Globus pallidus (tissue), 1 donor: ENCODE measurements around the gene SLAMF8.

Experiments used
- DNase-seq: peaks from one replicate; pipeline ENCODE4 v3.0.0-alpha.2; 2015; ENCODE audit warnings: low spot score

SLAMF8 gene

DNA sequence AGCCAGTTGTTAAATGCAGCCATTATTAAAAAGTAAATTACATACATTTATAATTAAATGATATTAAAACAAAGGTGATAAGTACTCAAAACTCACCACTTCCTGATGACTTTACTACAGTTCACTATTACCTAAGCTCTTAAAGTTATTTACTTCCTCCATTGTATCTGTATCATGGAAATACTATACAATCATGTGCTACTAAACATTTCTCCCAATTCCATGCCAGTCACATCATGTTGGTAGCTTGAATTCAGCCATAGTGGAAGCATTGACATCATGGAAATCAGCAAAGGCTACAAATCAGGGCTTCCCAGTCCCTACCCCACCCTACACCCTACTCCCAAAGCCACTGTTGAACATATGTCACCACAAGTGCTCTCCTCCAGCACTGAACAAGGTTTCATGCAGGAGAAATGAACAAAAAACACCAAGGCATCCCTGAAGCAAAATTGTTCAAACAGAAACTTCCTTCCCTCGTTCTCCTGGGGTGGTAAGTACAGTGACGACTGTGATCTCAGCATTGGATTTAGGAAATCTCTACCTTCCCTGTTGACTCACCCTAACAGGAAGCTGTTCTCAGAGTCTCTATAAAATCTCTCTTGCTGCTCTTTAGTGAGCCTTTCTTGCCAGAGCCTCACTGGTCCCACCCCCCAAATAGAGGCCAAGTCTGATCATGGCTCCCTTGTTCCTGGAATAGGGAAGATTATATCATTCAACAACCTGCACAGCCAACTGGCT is 23.1 kb downstream of the SLAMF8 start:
- no peak for DNase-seq

GRCh38 chr1:159851407-159851806 is 24.7 kb downstream of the SLAMF8 start:
- DNase-seq, result no peak

DNA sequence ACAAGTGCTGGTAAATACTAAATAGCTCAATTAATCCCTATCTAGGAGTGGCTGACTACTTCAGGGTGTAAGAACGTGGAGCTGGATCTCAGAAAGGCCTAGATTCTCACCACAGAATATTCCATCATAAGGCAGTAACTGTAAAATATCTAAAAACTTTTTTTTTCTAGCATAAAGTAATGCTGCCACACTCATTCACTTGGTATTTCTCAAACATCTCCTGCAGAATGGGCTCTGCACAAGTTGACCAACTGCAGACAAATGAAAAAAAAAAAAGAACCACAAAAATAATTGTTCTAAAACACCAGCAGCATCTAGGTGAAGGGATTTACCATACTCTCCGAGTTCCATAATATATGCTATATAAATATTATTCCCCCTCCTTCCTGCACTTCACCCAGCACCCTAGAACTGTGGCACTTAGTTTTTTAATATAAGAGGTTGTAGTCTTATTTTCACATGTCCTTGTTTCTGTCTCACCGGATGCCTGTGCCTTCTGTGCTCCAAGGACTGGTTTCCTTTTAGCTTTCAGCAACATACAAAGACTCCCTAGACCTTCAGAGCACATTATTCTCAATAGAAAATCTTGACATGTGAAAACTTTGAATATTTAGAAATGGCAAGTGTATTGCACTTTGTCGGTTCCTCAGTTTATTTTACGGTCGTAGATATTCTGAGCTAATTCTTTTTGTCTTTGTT is 26.9 kb downstream of the SLAMF8 start:
- no peak for DNase-seq

GRCh38 chr1:159854116-159854692 is 27.5 kb downstream of the SLAMF8 start:
- DNase-seq, result peak; percentile 79

DNA sequence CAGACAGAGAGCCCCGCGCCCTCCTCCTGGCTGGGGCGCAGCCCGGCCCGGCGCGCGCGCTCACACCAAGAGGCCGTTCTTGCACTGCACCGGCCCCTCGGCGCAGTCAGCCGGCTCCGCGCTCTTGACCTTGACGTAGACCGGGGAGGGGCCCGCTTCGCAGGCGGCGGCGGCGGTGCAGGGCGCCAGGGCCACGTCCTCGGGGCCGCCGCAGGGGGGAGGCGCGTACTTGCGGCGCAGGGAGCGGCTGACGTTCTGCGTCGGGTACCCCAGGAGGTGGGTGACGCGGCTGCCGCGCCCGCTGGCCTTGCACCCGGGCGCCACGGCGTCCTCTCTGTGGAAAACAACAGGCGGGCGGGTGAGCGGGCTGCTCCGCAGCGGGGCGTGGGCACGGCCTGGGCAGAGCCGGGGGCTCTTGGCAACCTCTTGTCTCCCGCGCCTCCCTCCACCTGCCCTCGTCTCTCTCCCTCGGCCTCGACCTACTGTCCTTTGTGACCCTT is 28.1 kb downstream of the SLAMF8 start:
- peak; percentile 74 for DNase-seq

GRCh38 chr1:159855709-159856108 is 29.0 kb downstream of the SLAMF8 start:
- no peak for DNase-seq

DNA sequence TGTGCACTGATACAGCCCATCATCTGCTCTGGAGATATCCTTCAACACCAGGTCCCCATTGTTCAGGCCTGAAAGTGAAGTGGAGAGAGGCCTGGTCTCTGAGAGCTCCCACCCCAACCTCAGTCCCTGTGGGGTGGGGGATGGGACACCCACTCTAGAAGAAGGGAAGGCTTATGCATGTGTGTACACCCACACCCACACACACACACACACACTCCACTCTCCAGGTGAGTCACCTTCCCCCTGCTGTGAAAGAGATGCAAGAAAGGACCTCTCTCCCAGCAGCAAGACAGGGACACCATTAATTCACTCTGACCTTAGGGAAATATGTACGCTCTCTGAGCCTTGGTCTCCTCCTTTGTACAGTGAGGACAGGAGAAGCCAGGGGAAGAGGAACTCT is 29.9 kb downstream of the SLAMF8 start:
- DNase-seq, result no peak

GRCh38 chr1:159857889-159858288 is 31.2 kb downstream of the SLAMF8 start:
- DNase-seq, result no peak

GRCh38 chr1:159859767-159860322 is 33.2 kb downstream of the SLAMF8 start:
- DNase-seq, result no peak

DNA sequence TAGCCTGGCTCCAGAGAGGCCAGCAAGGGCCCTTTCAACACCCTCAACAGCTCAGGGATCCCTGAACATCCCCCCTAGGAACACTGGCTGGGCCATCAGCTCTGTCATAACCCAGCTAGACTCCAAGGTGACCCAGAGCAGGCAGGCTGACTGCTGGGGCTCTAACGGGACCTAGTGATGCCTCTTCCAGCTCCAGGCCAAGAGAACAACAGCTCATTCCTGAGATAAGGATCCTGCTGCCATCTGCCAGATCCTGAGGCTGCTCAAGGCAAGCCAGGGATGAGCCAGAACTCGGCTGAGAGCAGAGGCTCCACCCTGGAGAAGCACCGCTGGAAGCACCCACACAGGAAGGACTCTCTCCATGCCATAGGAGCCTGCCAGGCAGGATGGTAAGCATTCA is 33.8 kb downstream of the SLAMF8 start:
- no peak for DNase-seq

DNA sequence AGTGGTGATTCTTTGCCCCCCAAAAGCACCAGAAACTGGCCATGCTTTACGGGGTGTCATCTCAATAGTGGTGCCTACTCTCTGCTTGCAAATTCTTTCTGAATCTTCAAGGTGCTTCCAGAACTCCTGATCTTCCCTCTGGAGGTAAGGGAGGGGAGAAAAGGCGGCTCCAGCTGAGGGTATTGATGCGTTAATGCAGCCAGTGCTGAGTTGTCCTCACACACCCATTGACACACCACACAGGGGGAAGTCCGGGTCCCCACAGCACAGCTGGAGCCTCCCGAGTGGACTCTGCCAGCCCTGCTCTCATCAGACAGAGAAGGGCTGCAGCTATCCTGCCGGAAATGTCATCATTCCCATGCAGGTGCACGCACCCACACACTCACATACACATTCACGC is 34.5 kb downstream of the SLAMF8 start:
- no peak for DNase-seq

DNA sequence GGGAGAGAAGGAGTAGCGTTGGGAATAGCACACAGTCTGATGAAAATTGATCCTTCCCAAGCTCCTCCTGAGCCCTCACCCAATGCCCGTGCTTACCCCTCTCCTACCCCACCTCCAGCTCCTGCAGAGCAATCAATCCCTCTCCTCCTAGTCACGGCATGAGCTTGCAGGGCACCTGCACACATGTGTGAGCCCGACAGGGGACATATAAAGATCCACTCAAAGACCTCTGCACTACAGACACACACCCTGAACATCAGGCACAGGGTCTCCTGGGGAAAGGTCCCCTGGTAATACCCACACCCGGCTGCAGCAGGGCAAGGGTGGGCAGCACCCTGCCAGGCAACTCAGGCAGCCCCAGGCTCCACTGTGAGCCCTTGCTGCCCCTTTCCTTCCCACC is 35.4 kb downstream of the SLAMF8 start:
- DNase-seq, result no peak

GRCh38 chr1:159862557-159862956 is 35.9 kb downstream of the SLAMF8 start, which contains the start of gene VSIG8:
TSS of gene VSIG8 (minus strand) at chr1:159862657. CDS start at chr1:159862521, 136 bp downstream.
- DNase-seq, result no peak

DNA sequence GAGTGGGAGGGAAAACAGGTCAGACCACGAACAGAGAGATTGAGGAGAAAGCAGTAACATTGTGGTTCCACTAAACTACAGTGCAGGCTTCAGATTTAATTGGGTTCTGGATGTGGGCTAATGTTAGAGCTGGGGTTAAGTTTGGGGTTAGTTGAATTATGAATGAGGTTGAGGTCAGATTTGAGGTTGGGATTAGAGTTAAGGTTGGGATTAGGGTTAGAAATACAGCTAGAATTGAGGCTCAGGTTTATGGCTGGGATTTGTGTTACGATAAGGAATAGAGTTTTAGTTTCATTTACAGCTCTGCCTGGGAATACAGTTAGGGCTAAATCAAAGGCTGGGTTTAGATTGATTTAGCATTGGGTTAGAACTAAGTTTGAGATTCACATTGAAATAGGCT is 37.6 kb downstream of the SLAMF8 start:
- DNase-seq, result no peak

- no peak for DNase-seq
These were observed 39.4 kb downstream of the SLAMF8 start for GRCh38 chr1:159866066-159866465.

DNA sequence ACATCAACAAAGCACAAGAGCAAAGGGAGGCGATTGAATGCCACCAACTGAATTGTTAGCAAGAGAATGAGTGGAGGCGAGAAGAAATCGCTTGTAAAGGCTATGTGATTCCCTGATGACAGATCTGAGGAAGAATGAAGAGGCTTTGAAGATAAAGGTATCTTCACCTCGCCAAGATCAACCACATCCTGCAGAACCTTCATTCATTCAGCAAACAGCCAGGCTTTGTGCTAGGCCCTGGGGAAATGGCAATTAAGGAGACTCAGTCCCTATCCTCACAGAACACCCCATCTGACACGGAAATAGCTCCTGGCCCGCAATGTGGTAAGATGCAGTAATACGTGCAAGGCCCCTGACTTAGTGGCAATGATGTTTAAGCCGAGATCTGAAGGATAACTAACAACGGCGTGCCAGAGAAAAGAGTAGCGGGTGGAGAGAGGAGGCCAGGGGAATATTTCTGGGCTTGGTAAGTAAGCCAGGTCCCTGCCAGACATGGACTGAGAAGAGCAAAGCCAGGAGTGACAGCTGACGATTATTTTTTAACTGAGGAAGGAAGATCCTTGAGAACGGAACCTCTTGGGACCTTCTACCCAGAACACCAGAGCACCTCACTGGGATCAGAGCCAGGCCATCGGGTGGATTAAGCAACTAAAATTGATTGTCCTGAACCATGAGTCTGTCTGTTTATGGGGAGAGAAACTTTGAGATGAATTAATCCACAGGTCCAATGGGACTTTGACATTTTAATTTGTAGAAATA is 40.4 kb downstream of the SLAMF8 start:
- DNase-seq, result no peak

DNA sequence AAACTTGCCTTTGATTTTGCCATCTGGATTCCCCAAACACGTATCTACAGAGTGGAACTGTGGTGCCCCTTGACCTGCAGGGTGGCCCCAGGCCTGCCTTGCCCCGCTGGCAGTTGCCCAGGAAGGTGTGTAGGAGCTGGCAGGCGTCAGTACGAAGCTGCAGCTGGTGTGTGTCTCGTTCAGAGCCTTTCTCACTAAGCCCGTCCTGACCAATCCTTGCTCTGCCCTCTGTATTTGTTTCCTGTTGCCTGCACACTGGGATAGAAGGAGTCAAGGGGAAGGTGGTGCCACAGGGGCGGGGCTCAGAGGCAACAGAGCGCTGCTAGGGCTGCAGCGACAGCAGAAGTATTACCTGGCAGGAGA is 41.0 kb downstream of the SLAMF8 start:
- DNase-seq, result no peak

- DNase-seq, result no peak
These were observed 42.1 kb downstream of the SLAMF8 start for GRCh38 chr1:159868766-159869165.

GRCh38 chr1:159869173-159869572 is 42.5 kb downstream of the SLAMF8 start:
- DNase-seq, result no peak

GRCh38 chr1:159869607-159870006 is 42.9 kb downstream of the SLAMF8 start:
- DNase-seq, result no peak

DNA sequence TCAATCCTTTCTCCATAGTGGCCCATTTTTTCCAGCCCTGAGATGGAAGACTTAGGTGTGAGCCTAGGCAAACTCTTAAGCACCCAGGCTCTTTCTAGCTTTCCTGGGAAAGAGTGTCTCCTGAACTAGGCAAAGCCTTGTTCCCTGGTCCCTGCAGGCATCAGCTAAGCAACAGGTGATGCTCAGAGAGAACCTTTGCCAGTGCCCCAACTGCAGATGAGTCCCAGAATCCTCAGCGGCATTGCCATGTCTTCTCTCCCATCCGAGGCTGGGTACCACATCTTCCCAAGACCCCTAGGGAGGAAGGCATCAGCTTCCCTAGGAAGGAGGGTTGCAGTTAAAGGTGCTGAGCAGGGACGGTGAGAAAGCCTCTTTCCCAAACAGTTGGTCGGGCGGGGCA is 44.0 kb downstream of the SLAMF8 start:
- no peak for DNase-seq

GRCh38 chr1:159872891-159873290 is 46.2 kb downstream of the SLAMF8 start:
- DNase-seq, result no peak
